Epithelial cell of esophagus (primary cell): ENCODE results near the gene ZCCHC10.
"Not testable (repeated sequence)": the region's sequence is repeated elsewhere in the genome, so short reads cannot be mapped to it uniquely, and the experiment has no call there.

Experiments used
- DNase-seq: peaks from one replicate; pipeline ENCODE4 v3.0.0; 2010; ENCODE audit warnings: low read depth
- H3K4me3 ChIP-seq: 2 replicates; pipeline ENCODE4 v1.5.1; 2011; ENCODE audit warnings: mild to moderate bottlenecking, low read length, control low read depth
- CTCF ChIP-seq: IDR thresholded peaks from 2 replicates; pipeline ENCODE4 v1.5.1; 2011; ENCODE audit warnings: low read depth, mild to moderate bottlenecking, low read length, control low read depth, inconsistent platforms; ENCODE audit not compliant: insufficient read depth; ENCODE audit errors: missing control alignments

ZCCHC10 gene

GRCh38 chr5:132976852-132977251, 49.5 kb downstream of the ZCCHC10 start:
- no peak for DNase-seq
- no peak for TF ChIP-seq CTCF
- no peak overlapping the region for H3K4me3 ChIP-seq

- not testable (repeated sequence) for DNase-seq, H3K4me3 ChIP-seq
Observed at GRCh38 chr5:132972436-132972828, 53.9 kb downstream of the ZCCHC10 start.

- peak; percentile 52 for DNase-seq
- no peak overlapping the region for H3K4me3 ChIP-seq
- TF ChIP-seq CTCF: no peak
Observed at GRCh38 chr5:132971483-132972435, 54.6 kb downstream of the ZCCHC10 start.

- DNase-seq: no peak
- no peak overlapping the region for H3K4me3 ChIP-seq
- TF ChIP-seq CTCF: no peak
Observed at GRCh38 chr5:132965120-132965519, 61.2 kb downstream of the ZCCHC10 start.

GRCh38 chr5:132963171-132964104, 62.9 kb downstream of the ZCCHC10 start, which contains the start of gene AFF4:
TSS of gene AFF4 (minus strand) at chr5:132963634. CDS start at chr5:132937189, 26,445 bp downstream.
- peak within 1 kb of the TSS; percentile 56 for H3K4me3 ChIP-seq
- no peak for TF ChIP-seq CTCF
- peak; percentile 96 for DNase-seq

- peak overlapping the region; percentile 56 for H3K4me3 ChIP-seq
- TF ChIP-seq CTCF: no peak
- DNase-seq: peak; percentile 69
Observed at GRCh38 chr5:132962429-132963021, 63.8 kb downstream of the ZCCHC10 start.
